Measurements from ENCODE around the gene LRRC4B. TPM values are rescaled to one million over a fixed set of nuclear protein-coding genes. Genes with fewer than 3 reads are reported as not detected.
"Not testable (repeated sequence)": the region's sequence is repeated elsewhere in the genome, so short reads cannot be mapped to it uniquely, and the experiment has no call there.

Gene LRRC4B
- total and polyA plus RNA-seq, 2 donors, result 0.52 to 0.57 TPM

DNA sequence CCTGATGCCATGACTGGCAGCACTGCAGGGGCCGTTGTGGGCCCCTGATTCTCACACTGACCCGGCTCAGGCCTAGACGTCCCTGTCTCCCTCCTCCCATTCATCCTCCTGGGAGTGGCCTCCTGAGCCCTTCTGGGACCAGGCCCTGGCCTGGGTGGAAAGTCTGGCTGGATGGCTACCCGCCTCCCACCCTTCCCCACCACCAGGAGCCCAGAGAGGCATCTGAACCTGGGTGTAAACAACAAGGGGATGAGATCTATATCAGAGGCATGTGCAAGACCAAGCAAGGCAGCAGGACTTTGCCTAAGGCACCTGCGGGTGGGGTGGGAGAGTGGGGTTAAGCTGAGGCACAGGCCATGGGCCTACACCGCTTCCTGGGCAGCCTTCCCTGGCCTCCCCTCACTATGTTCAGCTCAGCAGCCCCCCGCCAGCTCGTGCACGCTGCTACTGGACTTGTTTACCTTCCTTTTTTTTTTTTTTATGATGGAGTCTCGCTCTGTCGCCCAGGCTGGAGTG is 32.5 kb downstream of the LRRC4B start:
- H3K36me3 ChIP-seq (ENCODE audit: control insufficient read depth in 2 of 2, insufficient read depth in 2 of 2, low read length in 1 of 2), result no peaks in the 10 kb centered on the region
- no peak overlapping the region for H3K27ac ChIP-seq (ENCODE audit: low read depth in 1 of 2, low read length in 1 of 2)
- 87% methylated on average over 11 of the region's 11 CpGs for WGBS
- H3K4me1 ChIP-seq (ENCODE audit: control insufficient read depth in 2 of 2, insufficient read depth in 2 of 2, low read length in 2 of 2), result no peaks in the 10 kb centered on the region
- DNase-seq (ENCODE audit: low read depth in 6 of 9, low spot score in 9 of 9), result no peak
- no peak overlapping the region for H3K4me3 ChIP-seq (ENCODE audit: low read length in 2 of 2)
- no peaks in the 10 kb centered on the region for H3K27me3 ChIP-seq (ENCODE audit: control insufficient read depth in 2 of 2, insufficient read depth in 1 of 2, low read length in 1 of 2)
- H3K9me3 ChIP-seq (ENCODE audit: control insufficient read depth in 2 of 2, insufficient read depth in 1 of 2, low read length in 1 of 2), result peaks cover 0 to 1% of the 10 kb centered on the region in 2 donors

GRCh38 chr19:50534478-50534877 is 33.8 kb downstream of the LRRC4B start:
- Histone ChIP-seq H3K4me1 (ENCODE audit: control insufficient read depth in 2 of 2, insufficient read depth in 2 of 2, low read length in 2 of 2) (no peaks in the 10 kb centered on the region), H3K27me3 (ENCODE audit: control insufficient read depth in 2 of 2, insufficient read depth in 1 of 2, low read length in 1 of 2) (no peaks in the 10 kb centered on the region), H3K9me3 (ENCODE audit: control insufficient read depth in 2 of 2, insufficient read depth in 1 of 2, low read length in 1 of 2) (peaks cover 0 to 1% of the 10 kb centered on the region in 2 donors), H3K27ac (ENCODE audit: low read depth in 1 of 2, low read length in 1 of 2) (no peak overlapping the region), H3K36me3 (ENCODE audit: control insufficient read depth in 2 of 2, insufficient read depth in 2 of 2, low read length in 1 of 2) (no peaks in the 10 kb centered on the region), H3K4me3 (ENCODE audit: low read length in 2 of 2) (no peak overlapping the region)
- DNase-seq (ENCODE audit: low read depth in 6 of 9, low spot score in 9 of 9), result no peak
- 93% methylated on average over 3 of the region's 3 CpGs for WGBS

- no peak for DNase-seq (ENCODE audit: low read depth in 6 of 9, low spot score in 9 of 9)
- Histone ChIP-seq H3K27me3 (ENCODE audit: control insufficient read depth in 2 of 2, insufficient read depth in 1 of 2, low read length in 1 of 2) (no peaks in the 10 kb centered on the region), H3K9me3 (ENCODE audit: control insufficient read depth in 2 of 2, insufficient read depth in 1 of 2, low read length in 1 of 2) (peaks cover 0 to 1% of the 10 kb centered on the region in 2 donors), H3K27ac (ENCODE audit: low read depth in 1 of 2, low read length in 1 of 2) (no peak overlapping the region), H3K36me3 (ENCODE audit: control insufficient read depth in 2 of 2, insufficient read depth in 2 of 2, low read length in 1 of 2) (no peaks in the 10 kb centered on the region), H3K4me3 (ENCODE audit: low read length in 2 of 2) (no peak overlapping the region), H3K4me1 (ENCODE audit: control insufficient read depth in 2 of 2, insufficient read depth in 2 of 2, low read length in 2 of 2) (no peaks in the 10 kb centered on the region)
- 93% methylated on average over 4 of the region's 4 CpGs for WGBS
These were observed 35.3 kb downstream of the LRRC4B start for GRCh38 chr19:50532952-50533351.

- Histone ChIP-seq H3K4me1 (ENCODE audit: control insufficient read depth in 2 of 2, insufficient read depth in 2 of 2, low read length in 2 of 2) (no peaks in the 10 kb centered on the region), H3K9me3 (ENCODE audit: control insufficient read depth in 2 of 2, insufficient read depth in 1 of 2, low read length in 1 of 2) (no peaks in the 10 kb centered on the region), H3K27me3 (ENCODE audit: control insufficient read depth in 2 of 2, insufficient read depth in 1 of 2, low read length in 1 of 2) (no peaks in the 10 kb centered on the region), H3K36me3 (ENCODE audit: control insufficient read depth in 2 of 2, insufficient read depth in 2 of 2, low read length in 1 of 2) (no peaks in the 10 kb centered on the region), H3K4me3 (ENCODE audit: low read length in 2 of 2) (no peak overlapping the region), H3K27ac (ENCODE audit: low read depth in 1 of 2, low read length in 1 of 2) (no peak overlapping the region)
- DNase-seq (ENCODE audit: low read depth in 6 of 9, low spot score in 9 of 9), result no peak
- 72% methylated on average over 14 of the region's 14 CpGs for WGBS
These were observed 37.0 kb downstream of the LRRC4B start for GRCh38 chr19:50531171-50531612.

- over 99% methylated on average over 3 of the region's 3 CpGs for WGBS
- H3K9me3 ChIP-seq (ENCODE audit: control insufficient read depth in 2 of 2, insufficient read depth in 1 of 2, low read length in 1 of 2); H3K27me3 ChIP-seq (ENCODE audit: control insufficient read depth in 2 of 2, insufficient read depth in 1 of 2, low read length in 1 of 2): not testable (repeated sequence)
These were observed 40.2 kb downstream of the LRRC4B start for GRCh38 chr19:50528052-50528451.

DNA sequence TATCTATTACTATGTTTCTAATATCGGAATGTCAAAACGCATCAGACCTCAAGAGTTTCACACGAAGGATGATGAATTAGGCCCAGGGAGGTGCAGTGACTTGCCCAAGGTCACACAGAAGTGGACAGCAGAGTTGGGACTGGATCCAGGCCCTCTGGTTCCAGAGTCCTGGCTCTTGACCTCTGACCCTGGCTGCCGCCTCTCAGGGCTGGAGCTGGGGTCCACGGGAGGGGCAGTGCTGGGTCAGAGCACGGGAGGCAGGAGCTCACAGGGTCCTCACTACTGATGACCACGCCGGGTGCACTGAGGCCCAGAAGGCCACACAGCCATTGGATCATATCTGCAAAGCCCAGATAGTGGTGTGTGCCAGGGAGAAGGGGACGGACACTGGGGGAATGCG is 45.4 kb downstream of the LRRC4B start:
- Histone ChIP-seq H3K4me3 (ENCODE audit: low read length in 2 of 2) (no peak overlapping the region), H3K9me3 (ENCODE audit: control insufficient read depth in 2 of 2, insufficient read depth in 1 of 2, low read length in 1 of 2) (peaks cover 0 to 4% of the 10 kb centered on the region in 2 donors), H3K27ac (ENCODE audit: low read depth in 1 of 2, low read length in 1 of 2) (no peak overlapping the region), H3K27me3 (ENCODE audit: control insufficient read depth in 2 of 2, insufficient read depth in 1 of 2, low read length in 1 of 2) (no peaks in the 10 kb centered on the region), H3K4me1 (ENCODE audit: control insufficient read depth in 2 of 2, insufficient read depth in 2 of 2, low read length in 2 of 2) (no peaks in the 10 kb centered on the region), H3K36me3 (ENCODE audit: control insufficient read depth in 2 of 2, insufficient read depth in 2 of 2, low read length in 1 of 2) (no peaks in the 10 kb centered on the region)
- no peak for DNase-seq (ENCODE audit: low read depth in 6 of 9, low spot score in 9 of 9)
- 95% methylated on average over 10 of the region's 10 CpGs for WGBS

More at GRCh38 chr19:50528052-50528451, 40.2 kb downstream of the LRRC4B start:
- not testable (repeated sequence) for H3K27ac ChIP-seq (ENCODE audit: low read depth in 1 of 2, low read length in 1 of 2); H3K4me1 ChIP-seq (ENCODE audit: control insufficient read depth in 2 of 2, insufficient read depth in 2 of 2, low read length in 2 of 2); DNase-seq (ENCODE audit: low read depth in 6 of 9, low spot score in 9 of 9); H3K4me3 ChIP-seq (ENCODE audit: low read length in 2 of 2); H3K36me3 ChIP-seq (ENCODE audit: control insufficient read depth in 2 of 2, insufficient read depth in 2 of 2, low read length in 1 of 2)

DNA sequence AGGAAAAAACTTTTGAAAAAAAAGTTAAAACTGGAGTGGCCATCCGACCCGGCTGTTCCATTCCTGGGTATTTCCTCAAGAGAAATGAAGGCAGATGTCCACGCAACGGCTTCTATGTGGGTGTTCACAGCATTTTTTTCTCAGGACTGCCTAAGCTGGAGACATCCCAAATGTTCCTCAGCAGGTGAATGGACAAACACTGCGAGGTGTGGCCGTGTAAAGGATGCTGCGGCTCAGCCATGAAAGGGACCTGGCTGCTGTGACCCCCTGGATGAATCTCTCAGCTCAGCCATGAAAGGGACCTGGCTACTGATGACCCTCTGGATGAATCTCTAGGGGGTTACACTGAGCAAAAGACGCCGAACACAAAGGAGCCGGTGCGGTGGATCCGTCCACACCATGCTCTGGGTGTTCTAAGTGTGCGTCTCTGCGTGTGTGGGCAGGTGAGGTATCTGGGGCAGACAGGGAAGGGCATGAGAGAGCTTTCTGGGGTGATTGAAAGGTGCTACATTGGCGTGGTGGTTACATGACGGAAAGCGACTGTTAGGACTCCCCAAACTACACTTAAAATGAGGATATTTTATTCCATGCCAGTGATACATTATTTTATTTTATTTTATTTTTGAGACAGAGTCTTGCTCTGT is 47.3 kb downstream of the LRRC4B start:
- Histone ChIP-seq H3K9me3 (ENCODE audit: control insufficient read depth in 2 of 2, insufficient read depth in 1 of 2, low read length in 1 of 2) (peaks cover 0 to 4% of the 10 kb centered on the region in 2 donors), H3K4me1 (ENCODE audit: control insufficient read depth in 2 of 2, insufficient read depth in 2 of 2, low read length in 2 of 2) (no peaks in the 10 kb centered on the region), H3K27me3 (ENCODE audit: control insufficient read depth in 2 of 2, insufficient read depth in 1 of 2, low read length in 1 of 2) (peaks cover 2 to 8% of the 10 kb centered on the region in 2 donors), H3K27ac (ENCODE audit: low read depth in 1 of 2, low read length in 1 of 2) (no peak overlapping the region), H3K4me3 (ENCODE audit: low read length in 2 of 2) (no peak overlapping the region), H3K36me3 (ENCODE audit: control insufficient read depth in 2 of 2, insufficient read depth in 2 of 2, low read length in 1 of 2) (no peaks in the 10 kb centered on the region)
- 90% methylated on average over 17 of the region's 17 CpGs for WGBS
- DNase-seq (ENCODE audit: low read depth in 6 of 9, low spot score in 9 of 9), result no peak

GRCh38 chr19:50519006-50519575 is 49.1 kb downstream of the LRRC4B start:
- no peak overlapping the region for H3K4me3 ChIP-seq (ENCODE audit: low read length in 2 of 2)
- 97% methylated on average over 40 of the region's 40 CpGs for WGBS
- no peak overlapping the region for H3K27ac ChIP-seq (ENCODE audit: low read depth in 1 of 2, low read length in 1 of 2)
- H3K36me3 ChIP-seq (ENCODE audit: control insufficient read depth in 2 of 2, insufficient read depth in 2 of 2, low read length in 1 of 2), result no peaks in the 10 kb centered on the region
- H3K4me1 ChIP-seq (ENCODE audit: control insufficient read depth in 2 of 2, insufficient read depth in 2 of 2, low read length in 2 of 2), result peaks cover 0 to 4% of the 10 kb centered on the region in 2 donors
- H3K27me3 ChIP-seq (ENCODE audit: control insufficient read depth in 2 of 2, insufficient read depth in 1 of 2, low read length in 1 of 2), result peaks cover 2 to 19% of the 10 kb centered on the region in 2 donors
- peaks cover 0 to 4% of the 10 kb centered on the region in 2 donors for H3K9me3 ChIP-seq (ENCODE audit: control insufficient read depth in 2 of 2, insufficient read depth in 1 of 2, low read length in 1 of 2)
- DNase-seq (ENCODE audit: low read depth in 6 of 9, low spot score in 9 of 9), result no peak
